Measurements from ENCODE around the gene LSP1.
"Not testable (repeated sequence)": the region's sequence is repeated elsewhere in the genome, so short reads cannot be mapped to it uniquely, and the experiment has no call there.

Gene LSP1

DNA sequence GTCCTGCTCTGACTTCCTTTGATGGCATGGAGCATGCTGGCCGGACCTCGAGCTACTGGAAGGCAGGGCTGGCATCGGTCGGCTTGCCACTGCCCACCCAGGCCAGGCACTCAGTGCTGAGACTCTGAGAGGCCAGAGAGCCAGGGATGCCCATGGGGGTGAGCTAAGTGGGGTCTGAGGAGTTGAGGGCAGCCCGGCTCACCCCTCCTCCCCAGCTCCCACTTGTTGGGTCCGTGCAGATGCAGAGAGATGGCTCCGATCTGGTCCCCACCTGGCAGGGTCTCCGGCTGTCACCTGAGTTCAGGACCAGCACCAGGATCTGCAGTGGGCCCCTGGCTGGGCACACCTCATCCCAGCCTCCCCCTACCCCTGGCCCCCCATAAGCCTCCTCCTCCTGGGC lies 13.3 kb downstream of the LSP1 start:
- DNase-seq = no peak

DNA sequence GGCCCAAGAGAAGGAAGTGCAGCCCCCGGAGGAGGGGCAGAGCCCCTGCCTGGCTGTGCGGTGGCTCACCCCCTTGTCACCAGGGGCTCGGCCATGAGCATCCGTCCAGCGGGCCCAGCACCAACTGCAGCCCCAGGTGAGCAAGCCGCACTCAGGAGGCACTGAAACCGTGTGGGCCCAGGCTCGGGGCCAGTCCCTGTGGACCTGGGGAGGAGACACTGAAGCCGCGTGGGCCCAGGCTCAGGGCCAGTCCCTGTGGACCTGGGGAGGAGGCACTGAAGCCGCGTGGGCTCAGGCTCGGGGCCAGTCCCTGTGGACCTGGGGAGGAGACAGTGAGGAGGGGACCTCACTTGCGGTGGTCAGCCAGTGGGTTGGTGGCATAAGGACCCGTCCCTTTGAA lies 13.9 kb downstream of the LSP1 start:
- DNase-seq = no peak

DNA sequence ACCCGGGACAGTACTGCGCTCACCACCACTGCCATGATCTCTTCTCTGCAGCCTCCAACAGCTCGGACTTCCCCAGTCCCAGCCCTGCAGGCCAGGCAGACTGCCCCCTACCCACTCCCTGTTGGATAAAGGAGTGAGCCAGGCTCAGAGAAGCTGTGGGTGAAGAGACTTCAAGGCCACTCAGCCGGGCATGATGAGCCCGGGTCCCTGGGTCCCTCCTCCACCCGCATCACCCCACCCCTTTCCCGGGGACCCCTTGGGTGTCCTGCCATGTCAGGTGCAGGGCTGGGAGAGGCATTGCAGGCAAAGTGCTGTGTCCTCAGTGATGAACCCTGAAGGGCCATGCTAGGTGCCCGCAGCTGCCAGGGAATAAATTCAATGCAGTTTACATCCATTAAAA lies 14.5 kb downstream of the LSP1 start:
- no peak for DNase-seq

DNA sequence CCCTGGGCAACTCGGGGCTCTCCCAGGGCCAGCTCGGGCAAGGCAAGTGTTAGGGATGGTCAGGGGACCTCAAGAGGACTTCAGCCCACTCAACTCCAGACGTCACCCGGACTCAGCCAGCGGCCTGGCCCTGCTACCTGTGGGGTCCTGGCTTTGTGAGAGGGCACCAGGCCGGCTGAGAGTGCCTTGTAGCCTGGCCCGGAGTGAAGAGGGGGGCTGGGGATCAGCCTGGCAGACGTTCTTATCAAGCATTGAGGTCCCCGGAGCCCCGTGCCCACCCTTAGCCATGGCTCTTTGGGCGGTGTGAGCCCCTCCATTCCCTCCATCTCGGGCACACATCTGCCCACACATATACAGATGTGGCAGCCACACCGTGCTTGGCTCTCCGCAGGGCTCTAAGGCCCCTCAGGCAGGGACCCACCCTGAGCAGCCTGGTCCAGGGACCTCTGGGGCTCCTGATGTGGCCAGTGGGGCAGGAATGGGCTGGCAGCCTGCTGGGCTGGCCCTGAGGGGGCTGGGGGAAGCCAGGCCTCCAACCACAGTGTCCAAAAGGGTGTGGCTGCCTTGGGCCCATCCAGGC lies 15.3 kb downstream of the LSP1 start:
- no peak for DNase-seq

DNA sequence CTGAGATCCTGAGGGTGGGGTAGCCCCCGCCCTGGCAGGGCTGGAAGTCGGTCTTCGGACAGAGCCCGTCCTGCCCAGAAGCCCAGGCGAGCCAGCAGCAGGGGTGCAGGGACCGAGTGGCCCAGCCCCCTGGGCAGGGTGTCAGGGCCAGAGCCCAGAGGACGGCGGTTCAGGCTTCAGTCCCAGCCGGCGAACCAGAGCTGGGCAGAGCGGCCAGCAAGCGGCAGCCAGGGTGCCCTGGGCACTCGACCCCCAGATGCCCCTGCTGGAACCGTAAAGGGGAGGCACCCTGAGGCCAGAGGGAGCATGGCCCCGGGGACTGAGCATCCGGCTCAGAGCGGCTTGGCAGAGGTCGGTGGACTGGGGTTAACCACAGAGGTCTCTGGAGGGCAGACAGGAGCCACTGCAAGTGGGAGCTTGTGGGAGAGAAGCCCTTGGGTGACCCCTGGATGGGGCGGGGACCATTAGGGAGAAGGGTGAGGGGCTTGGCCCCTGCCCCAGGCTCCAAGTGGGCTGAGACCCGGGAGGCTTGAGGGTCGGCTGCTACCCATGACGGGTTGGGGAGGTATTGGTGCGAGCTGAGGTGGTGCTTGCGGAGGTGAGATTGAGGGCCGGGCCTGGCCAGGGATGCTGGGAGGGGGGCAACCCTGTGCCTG lies 15.9 kb downstream of the LSP1 start:
- no peak for DNase-seq

DNA sequence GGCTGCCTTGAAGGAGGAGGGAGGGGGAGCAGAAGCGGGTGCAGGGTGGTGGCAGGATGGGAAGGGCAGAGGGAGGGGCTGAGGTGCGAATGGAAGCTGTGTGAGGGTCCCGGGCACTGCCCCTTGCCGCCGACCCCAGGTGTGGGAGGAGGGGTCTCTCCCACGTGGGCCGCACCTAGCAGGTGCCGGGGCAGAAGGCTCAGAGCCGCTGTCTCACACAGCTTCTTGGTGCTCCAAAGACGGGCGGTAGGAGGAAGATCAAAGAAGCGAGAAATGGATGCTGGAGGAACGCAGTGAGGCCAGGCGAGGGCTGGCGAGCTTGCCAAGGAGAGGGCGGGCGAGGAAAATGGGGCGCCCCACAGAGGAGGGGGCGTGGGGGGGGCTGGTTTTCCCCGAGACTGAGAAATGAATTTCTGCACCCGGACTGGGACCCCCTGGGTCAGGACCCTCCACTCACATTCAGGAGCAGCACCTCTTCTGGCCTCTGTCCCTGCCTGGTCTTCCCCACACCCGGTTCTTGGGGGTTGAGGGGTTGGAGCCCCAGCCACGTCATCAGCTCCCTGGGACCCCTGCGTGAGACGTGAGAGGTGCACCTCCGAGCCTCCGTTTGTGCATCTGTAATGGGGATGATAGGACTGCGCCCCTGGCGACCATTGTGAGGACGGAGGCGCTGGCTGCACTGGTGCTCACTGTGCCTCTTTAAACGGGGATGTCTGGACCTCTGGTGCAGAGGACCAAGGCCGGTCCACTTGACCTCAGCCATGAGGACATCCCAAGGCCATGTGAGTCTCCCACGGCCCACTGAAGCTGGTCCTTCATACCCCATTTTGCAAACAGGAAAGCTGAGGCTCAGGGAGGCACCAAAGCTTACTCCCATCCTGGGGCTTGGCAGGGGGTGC lies 16.8 kb downstream of the LSP1 start:
- no peak for DNase-seq

DNA sequence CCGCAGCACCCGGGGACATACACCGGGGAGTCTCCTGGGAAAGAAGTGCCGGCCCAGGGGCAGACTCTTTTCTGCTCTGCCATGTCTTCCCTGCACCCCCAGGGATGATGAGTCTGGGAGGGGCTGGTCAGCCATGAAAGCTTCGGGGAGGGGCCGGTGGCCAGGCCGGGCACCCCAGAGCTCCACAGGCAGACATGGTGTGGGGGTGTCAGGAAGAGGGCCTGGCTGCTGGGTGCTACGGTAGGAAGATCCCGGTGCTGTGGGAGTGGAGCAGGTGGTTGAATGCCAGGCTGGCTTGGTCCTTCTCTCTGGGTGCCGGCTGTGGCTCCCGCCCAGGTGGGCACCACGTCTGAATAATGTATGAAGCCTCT lies 17.4 kb downstream of the LSP1 start:
- DNase-seq = no peak

DNA sequence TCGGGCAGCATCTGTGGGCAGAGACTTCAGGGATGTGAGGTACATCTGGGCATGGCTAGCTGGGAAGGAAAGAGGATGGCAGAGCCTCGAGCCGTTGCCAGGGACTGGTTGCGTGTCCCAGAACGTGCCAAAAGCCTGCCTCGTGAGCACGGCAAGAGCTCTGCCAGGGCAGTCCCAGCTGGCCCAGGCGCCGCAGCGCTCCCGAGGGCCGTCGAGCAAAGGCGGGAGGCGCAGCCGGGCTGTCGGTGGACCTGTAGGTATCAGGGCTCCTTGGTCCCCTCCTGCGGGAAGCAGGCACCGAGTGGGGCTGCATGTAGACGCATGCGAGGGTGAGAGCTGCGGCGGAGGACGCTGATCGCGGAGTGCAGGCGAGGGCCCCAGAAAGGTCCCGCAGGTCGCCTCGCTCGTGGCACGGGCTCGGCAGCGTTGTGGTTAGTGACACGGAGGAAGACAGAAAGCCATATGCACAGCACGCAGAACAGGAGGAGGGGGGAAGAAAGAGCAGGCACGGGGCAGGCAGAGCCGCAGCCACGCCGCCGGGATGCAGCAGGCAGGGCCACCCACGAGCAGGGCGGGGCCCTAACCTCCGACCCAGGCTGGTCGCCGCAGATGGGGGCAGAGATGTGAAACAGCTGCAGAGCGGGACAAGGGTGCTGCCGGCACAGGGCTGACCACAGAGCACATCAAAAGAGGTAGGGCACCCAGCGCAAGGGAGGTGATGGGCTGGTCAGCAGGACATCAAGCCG lies 18.0 kb downstream of the LSP1 start:
- DNase-seq = peak; percentile 52

DNA sequence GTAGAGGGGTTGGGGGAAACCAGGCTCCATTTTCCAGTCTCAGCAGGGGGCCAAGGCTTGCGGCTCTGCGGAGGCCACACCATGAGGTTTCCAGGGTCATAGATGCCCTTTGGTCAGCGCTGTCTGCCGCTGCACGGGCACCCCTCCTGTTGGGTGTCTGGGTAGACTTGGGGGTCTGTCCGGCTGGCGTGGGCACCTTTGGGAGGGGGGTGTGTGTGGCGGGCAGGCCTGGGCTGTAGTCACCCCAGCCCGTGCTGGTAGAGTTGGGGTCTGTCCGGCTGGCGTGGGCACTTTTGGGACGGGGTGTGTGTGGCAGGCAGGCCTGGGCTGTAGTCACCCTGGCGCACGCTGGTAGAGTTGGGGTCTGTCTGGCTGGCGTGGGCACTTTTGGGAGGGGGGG lies 18.6 kb downstream of the LSP1 start:
- no peak for DNase-seq

DNA sequence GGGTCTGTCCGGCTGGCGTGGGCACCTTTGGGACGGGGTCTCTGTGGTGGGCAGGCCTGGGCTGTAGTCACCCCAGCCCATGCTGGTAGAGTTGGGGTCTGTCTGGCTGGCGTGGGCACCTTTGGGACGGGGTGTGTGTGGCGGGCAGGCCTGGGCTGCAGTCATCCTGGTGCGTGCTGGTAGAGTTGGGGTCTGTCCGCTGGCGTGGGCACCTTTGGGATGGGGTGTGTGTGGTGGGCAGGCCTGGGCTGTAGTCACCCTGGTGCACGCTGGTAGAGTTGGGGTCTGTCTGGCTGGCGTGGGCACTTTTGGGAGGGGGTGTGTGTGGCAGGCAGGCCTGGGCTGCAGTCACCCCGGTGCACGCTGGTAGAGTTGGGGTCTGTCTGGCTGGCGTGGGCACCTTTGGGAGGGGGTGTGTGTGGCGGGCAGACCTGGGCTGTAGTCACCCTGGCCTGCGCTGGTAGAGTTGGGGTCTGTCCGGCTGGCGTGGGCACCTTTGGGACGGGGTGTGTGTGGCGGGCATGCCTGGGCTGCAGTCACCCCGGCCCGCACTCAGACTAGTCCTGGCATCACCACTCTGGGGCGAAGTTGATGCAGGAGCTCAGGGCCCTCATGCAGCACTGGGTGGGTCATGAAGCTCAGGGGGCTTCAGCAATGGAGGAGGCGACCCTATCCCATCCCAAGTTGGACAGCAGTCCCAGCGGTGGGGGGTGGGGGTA lies 19.5 kb downstream of the LSP1 start:
- no peak for DNase-seq

DNA sequence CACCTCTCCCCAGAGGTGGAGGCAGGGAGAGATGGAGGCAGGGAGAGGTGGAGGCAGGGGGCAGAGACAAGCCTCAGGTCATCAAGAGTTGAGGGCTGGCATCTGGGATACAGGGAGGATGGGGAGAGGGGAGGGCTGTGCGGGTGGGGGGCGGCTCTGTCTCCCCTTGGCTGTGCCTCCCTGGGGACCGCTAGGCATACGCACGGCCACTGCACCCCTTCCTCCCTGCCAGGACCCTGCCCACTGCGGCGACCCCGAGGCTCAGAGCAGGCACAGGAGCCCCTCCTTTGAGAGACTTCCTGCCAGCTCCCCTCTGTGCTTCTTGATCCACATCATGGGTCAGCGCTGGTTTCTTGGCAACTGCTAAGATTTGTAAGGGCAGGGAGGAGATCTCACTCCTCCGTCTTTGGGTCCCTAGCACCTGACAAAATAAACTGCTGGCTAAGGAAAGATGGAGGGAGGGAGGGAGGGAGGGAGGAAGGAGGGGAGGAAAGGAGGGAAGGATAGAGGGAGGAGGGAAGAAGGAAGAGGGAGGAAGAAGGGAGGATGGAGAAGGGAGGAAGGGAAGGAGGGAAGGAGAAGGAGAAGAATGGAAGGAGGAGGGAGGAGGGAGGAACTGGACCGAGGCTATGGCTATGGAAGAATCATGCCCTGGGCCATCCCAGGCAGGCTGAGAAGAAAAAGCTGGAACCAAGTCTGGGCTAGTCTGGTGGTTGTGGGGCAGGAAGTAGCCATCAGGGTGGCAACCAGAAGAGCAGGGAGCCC lies 20.3 kb downstream of the LSP1 start:
- DNase-seq = no peak

DNA sequence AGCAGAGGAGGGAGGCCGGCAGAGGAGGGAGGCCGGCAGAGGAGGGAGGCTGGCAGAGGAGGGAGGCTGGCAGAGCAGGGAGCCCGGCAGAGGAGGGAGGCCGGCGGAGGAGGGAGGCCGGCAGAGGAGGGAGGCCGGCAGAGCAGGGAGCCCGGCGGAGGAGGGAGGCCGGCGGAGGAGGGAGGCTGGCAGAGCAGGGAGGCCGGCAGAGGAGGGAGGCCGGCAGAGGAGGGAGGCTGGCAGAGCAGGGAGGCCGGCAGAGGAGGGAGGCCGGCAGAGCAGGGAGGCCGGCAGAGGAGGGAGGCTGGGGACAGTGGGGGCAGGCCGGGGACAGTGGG lies 20.9 kb downstream of the LSP1 start:
- not testable (repeated sequence) for DNase-seq

DNA sequence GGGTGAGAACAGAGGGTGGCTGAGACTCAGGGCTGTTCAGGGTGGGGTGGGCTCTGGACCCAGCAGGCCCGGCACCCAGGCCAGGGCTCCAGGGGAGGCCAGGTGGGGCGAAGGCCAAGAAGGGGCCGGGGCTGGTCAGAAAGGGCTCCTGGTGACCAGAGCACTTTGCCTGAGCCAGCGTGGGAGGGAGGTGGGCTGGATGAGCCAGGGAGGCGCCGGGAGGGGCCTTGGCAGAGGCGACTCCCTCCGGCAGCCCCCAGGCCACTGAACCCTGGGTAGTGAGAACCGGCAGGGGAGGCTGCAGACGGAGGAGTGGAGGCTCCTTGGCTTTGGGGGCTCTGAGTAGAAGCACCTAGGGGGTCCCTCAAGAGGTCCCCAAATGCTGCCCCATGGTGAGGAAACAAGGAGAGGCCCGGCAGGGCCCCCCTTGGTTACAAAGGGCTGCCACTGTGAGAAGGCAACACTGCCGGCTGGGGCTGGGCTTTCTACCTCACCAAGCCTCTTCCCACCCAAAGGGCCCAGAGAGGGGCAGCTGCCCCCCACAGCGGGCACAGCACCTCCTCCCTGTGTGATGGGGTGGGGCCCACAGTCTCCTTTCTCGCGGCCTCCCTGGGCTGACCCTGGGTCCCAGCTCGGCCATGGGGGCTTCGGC lies 21.7 kb downstream of the LSP1 start:
- not testable (repeated sequence) for DNase-seq

DNA sequence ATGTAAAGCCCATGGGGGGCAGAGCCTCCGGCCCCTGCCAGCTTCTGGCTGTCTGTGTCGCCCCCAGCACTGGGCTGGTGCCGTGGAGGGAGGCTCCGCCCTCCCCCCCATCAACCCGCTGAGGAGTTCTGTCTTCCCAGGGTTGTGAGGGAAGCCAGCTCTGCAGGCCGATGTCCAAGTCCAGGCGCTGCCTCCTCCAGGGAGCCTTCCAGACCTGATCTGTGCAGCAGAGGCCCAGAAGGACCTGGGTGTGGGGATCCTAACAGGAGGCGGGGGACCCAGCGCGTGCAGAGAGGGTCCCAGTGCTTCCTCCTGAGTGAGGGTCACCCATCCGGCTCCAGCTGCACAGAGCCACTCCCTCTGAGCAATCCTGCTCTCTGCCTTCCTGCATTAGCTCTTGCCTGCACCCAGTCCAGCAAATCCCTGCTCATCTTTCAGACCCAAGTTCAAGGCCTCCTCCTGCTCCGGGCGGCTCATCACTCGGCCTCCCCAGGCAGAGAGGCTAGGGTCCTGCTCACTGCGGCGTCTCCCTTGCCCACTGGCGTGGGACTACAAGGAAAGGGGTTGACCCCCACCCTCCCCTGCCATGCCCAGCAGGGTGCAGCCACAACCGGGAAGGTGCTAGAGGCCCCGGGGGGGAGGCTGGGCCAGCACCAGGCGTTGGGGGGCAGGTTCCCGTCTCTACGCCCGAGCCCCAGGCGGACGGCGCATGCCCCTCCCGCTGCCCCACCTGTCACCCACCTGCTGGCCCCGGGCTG lies 22.4 kb downstream of the LSP1 start:
- DNase-seq = no peak

DNA sequence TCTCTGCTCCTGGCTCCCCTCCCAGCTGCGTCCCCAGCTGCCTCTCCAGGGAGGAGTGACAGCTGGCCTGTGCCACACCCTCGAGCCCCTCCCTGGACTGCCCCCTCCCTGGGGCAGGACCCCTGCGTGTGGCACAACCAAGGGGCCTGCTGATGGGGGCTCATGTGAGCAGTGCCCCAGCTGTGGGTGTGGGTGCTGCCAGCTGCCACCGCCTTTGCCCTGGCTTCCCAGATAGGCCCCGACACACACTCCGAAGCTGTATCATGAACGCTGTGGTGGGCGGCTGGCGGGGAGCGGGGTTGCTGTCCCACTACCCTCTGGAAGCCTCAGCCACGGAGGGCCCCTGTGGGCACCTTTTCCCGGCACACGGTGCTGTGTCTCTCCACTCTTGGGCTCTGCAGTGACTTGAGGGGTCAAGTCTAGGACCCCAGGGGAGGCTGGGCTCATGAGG lies 23.0 kb downstream of the LSP1 start:
- DNase-seq = not testable (repeated sequence)

DNA sequence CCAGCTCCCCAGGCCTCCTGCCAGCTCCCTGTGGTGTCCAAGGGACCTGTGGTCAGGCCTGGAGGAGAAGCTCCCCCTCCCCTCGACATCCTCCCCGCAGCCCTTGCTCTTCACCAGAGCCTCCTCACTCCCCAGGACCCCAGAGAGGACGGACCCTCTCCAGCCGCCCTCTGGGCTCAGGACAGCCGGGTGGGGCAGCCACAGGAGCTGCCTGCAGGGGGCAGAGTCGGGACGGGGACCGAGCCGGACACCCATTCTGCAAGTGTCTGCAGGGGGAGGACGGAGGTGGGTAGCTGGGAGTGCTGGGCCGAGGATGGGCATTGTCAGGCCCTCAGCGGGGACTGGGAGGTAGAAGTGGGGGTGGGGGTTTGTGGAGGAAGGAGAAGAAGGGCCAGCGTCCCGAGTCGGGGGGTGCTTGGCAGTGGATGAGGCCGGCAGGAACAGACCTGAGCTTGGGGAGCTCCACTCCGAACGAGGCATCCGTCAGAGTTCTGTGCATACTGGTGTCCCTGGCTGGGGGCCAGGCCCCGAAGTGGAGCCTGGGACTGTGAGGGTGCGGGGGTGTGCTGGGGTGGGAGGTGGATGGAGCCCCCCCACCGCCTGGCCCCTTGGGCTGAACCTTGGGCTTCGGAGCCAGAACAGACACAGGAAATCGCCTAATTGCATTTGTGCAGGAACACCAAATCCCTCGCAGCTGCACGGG lies 23.6 kb downstream of the LSP1 start:
- peak; percentile 59 for DNase-seq

DNA sequence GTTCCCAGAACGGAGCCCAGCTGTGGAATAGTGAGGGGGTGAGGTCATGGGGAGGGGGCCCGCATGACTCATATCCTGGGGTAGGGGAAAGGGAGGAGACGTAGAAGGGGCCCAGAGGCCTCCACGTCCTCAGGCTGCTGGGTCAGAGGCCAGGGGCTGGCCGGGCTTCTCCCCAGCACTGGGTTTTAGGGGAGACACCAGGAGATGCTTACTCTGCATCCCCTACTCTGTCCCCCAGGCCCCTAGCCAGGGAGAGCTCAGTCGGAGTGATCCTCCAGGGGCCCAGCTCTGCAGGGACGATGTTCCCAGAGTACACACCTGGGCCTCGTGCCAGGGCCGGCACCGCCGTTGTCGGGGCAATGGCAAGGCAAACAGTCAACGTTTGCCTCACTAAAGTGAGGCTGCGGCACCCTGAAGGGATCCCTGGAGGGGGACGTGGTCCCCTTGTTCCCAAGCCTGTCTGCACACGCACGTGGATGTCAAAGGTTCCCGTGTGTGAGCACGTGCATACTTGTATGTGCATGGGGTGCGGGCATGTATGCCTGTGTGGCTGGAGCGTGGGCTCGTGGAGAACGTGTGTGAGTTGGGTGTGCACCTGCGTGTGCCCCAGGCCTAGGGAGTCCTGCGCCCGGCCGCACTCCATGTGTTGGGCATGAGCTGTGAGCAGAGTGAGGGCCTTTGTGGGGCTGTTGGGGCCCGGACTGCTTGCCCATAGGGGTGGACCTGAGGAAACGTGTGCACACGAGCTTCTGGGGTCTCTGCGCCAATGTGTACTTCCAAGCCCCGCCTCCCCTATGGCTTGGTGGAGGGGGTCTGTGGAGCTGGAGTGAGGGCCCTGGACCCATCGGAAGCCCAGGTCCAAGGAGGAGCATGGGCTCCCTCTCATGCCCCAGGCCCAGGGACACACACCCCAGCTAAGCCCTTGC lies 24.6 kb downstream of the LSP1 start:
- DNase-seq = no peak

DNA sequence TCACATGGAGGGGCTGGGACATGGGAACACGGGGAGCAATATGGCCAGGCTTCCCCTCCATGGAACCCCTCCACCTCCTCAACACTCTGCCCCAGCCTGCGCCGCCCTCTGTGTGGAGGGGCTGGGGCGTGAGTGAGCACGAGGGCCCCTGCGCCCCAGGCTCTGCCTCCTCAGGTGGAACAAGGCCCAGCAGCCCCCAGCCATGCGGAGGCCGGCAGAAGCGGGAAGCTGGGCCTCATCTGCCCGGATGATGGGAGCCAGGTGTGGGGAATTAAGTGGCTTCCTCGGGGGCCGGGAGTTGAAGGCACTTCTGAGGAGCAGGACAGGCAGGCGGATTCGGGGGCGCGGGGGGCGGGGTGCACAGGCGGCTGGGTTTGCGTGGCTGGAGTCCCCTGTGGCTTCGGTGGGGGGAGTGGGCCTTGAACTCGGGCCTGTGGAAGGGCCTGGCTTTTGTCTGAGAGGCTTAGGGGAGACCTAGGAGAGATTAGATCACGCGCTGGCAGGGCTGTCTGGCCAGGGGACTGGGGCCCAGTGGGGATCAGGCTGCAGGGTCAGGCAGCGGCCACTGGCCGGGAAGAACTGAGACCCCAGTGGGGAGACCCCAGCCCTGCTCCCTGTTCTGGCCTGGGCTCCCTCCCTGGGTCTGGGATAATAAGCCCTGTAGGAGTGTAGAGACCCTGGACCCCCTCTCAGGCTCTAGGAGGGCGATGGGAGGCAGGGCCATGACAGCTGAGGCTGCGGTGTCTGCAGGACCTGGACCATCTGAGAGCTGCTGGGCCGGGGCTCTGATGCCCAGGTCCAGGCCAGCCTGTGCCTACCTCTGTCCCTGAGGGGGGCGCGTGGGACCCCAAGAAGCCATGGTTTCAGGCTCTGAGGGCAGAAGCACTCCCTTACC lies 25.5 kb downstream of the LSP1 start:
- DNase-seq = no peak

Data from stimulated activated CD8-positive, alpha-beta memory T cell treated with anti-CD3 and anti-CD28 coated beads, Interleukin-4, amount 100 ng/mL, for 48 hours (primary cell).